Measurements from ENCODE around the gene LMF1. TPM values are rescaled to one million over a fixed set of nuclear protein-coding genes. Genes with fewer than 3 reads are reported as not detected.

LMF1 gene
- polyA plus RNA-seq, 1 experiment = 28.9 TPM

DNA sequence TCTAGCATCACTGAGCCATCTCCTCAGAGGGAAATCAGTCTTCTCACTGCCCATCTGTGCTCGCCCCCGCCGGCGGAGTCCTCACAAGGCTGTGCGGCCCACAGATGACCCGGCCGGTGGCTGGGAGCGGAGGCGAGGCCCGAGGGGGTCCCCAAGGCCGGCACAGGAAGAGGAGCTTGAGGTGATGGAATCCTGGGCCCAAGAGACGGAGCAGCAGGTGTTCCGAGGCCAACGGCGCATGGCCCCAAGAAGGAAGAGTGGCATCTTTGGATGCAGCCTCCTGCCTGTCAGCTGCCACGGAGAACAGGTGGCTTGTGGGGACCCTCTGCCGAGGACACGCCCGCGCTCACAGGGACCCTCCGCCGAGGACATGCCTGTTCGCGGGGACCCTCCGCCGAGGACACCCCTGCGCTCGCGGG, 97.5 kb downstream of the LMF1 start:
- ChIA-PET POLR2A (no interaction called here), CTCF (no interaction called here)
- no peaks in the 10 kb centered on the region for H3K27me3 ChIP-seq (ENCODE audit: control insufficient read depth, insufficient read depth, low read length)
- TF ChIP-seq, protein P1, sequence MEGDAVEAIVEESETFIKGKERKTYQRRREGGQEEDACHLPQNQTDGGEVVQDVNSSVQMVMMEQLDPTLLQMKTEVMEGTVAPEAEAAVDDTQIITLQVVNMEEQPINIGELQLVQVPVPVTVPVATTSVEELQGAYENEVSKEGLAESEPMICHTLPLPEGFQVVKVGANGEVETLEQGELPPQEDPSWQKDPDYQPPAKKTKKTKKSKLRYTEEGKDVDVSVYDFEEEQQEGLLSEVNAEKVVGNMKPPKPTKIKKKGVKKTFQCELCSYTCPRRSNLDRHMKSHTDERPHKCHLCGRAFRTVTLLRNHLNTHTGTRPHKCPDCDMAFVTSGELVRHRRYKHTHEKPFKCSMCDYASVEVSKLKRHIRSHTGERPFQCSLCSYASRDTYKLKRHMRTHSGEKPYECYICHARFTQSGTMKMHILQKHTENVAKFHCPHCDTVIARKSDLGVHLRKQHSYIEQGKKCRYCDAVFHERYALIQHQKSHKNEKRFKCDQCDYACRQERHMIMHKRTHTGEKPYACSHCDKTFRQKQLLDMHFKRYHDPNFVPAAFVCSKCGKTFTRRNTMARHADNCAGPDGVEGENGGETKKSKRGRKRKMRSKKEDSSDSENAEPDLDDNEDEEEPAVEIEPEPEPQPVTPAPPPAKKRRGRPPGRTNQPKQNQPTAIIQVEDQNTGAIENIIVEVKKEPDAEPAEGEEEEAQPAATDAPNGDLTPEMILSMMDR (IDR thresholded peaks at IDR 0.05; ENCODE audit: insufficient read depth, low read depth, low read length) = no peak
- no peaks in the 10 kb centered on the region; the same call in 1 of the 2 replicates for H3K36me3 ChIP-seq (ENCODE audit: control insufficient read depth, insufficient read depth, low read length)
- DNase-seq (ENCODE audit: low read depth) = no peak
- H3K4me3 ChIP-seq (ENCODE audit: low read depth, low read length) = no peak overlapping the region

DNA sequence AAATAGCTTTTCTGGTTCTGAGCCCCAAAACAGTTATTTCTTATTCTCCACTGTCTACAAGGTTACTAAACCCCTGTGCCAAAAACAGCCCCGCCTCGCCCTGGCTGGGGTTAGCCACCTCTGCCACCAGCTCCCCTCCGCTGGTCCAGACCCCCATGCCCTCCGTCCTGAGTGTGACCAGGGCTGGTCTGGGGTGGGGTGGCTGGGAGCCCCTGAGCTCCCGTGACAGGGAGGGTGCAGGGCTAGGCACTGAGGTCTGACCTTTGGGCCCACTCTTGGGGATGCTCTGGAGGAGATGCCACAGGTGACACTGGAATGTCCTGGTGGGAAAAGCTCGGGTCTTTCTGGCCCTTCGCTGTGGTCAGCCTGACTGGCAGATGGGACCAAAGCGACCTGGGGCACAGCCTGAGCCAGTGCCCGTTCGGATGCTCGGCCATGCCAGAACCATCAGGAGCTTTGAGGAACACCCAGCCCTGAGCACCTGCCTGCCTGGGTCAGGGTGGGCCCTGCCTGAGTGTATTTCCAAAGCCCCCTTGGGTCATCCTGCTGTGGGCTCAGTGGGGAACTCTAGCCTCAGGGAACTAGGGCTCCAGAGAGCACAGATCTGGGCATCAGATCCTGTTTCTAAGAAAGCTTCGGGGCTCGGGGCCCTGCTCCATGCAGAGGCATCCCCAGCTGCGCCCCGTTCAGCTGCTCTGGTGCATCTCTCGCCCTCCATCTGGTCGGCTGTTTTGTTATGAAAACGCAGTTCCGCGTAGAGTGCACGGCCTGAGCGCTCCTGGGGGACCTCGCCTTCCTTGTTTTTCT, 98.1 kb downstream of the LMF1 start:
- H3K36me3 ChIP-seq (ENCODE audit: control insufficient read depth, insufficient read depth, low read length) = no peaks in the 10 kb centered on the region; the same call in 1 of the 2 replicates
- H3K4me3 ChIP-seq (ENCODE audit: low read depth, low read length) = no peak overlapping the region
- ChIA-PET CTCF (no interaction called here), POLR2A (interaction anchor here (0.6 kb wide), 1 partner anchor 85 kb away, joined by 4 read pairs; the partner anchor contains the start of gene RPUSD1)
- DNase-seq (ENCODE audit: low read depth) = no peak
- no peaks in the 10 kb centered on the region for H3K27me3 ChIP-seq (ENCODE audit: control insufficient read depth, insufficient read depth, low read length)
- TF ChIP-seq, protein P1 (IDR thresholded peaks at IDR 0.05; ENCODE audit: insufficient read depth, low read depth, low read length) = no peak

DNA sequence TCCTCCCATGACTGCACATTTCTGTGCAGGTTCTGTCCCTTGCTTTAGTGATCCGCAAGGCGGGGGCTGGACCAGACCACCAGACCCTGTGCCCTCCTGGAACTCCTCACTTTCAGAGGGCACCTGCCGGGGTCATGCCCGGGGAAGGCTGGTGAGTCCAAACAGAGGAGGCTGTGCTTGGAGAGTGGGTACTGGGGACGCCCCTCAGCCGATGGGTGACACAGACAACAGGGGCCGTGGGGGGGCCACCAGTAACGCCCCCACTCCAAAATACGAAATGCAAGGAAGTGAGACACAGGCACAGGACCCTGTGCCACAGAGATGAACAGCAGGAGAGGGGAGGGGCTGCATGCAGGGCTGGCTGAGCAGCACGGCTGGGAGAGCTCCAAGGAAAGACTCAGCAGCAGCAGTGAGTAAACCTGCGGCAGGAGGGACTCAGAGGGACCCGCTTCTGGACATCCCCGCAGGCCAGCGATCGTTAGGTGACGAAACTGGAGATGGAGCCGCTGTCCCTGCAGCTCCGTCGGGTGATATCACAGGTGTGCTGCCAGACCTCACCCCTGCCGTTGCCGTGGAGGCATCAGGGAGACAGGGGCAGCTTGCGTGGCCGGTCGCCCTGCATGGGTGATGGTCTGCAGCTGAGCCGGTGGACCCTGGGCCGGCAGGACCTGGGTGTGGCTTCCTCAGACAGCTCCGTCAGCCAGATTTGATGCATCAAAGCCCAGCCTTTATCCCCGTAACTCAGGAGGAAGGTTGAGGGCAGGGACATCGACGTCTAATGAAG, 99.0 kb downstream of the LMF1 start:
- CTCF ChIA-PET = no interaction called here
- POLR2A ChIA-PET = interaction anchor here (0.6 kb wide), 1 partner anchor 84 kb away, joined by 4 read pairs; the partner anchor contains the start of gene RPUSD1
- TF ChIP-seq, protein P1 (IDR thresholded peaks at IDR 0.05; ENCODE audit: insufficient read depth, low read depth, low read length) = no peak

DNA sequence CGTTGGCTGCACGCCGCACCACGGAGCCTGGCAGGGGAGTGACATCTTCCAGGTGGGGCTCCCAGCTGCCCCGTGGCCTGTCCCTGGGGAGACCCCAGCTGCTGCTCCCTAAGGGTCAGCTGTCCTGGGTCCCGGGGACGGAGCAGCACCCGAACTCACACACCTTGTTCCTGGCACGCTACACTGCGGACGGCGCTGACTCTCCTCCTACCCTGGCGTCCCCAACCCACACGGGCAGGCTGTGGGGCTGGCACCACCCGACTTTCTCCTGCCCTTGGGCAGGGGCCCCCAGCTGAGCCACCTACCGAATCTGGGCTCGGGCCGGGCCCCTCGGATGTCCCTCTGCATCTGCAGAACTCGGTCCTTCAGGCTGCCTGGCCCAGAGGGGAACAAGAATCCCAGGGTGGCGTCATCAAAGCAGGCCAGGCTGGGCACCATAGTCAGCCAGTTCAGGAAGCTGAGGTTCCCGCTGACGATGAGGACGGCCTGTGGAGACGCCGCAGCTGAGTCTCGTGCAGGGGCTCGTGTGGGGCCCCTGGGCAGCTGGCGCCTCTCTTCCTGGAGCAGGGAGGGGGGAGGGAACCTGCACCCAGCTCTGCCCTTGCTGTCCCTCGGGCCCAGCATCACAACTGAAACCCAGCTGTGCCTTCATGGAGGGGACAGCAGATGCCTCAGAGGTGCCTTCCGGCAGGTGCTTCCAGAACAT, 99.8 kb downstream of the LMF1 start:
- ChIA-PET CTCF (no interaction called here), POLR2A (no interaction called here)
- no peaks in the 10 kb centered on the region; the same call in 1 of the 2 replicates for H3K36me3 ChIP-seq (ENCODE audit: control insufficient read depth, insufficient read depth, low read length)
- TF ChIP-seq, protein P1 (IDR thresholded peaks at IDR 0.05; ENCODE audit: insufficient read depth, low read depth, low read length) = no peak
- no peak for DNase-seq (ENCODE audit: low read depth)
- H3K4me3 ChIP-seq (ENCODE audit: low read depth, low read length) = no peak overlapping the region
- H3K27me3 ChIP-seq (ENCODE audit: control insufficient read depth, insufficient read depth, low read length) = no peaks in the 10 kb centered on the region

More for the DNA sequence above, 99.0 kb downstream of the LMF1 start:
- H3K36me3 ChIP-seq (ENCODE audit: control insufficient read depth, insufficient read depth, low read length) = no peaks in the 10 kb centered on the region; the same call in 1 of the 2 replicates
- DNase-seq (ENCODE audit: low read depth) = no peak
- no peaks in the 10 kb centered on the region for H3K27me3 ChIP-seq (ENCODE audit: control insufficient read depth, insufficient read depth, low read length)
- no peak overlapping the region for H3K4me3 ChIP-seq (ENCODE audit: low read depth, low read length)

Measured in BJ (cell line).